Upper lobe of left lung (tissue), 4 donors: ENCODE data around the gene PROS1.
"Not testable (repeated sequence)": the region's sequence is repeated elsewhere in the genome, so short reads cannot be mapped to it uniquely, and the experiment has no call there.

Experiments used
- CTCF ChIP-seq, 6 experiments: fragments of 450-650 bp in 4 of 6; fragments of 200-600 bp in 2 of 6; sonication (generic) in 2 of 6; IDR thresholded peaks; one replicate each; pipeline ENCODE4 v1.5.1; 2016 to 2019; ENCODE audit warnings: antibody characterized with exemption in 6 of 6
- EP300 ChIP-seq, 4 donors: sonication (generic); formaldehyde crosslinking; IDR thresholded peaks; one replicate each; pipeline ENCODE4 v1.5.1; 2017; ENCODE audit warnings: antibody characterized with exemption in 4 of 4, control low read depth in 2 of 4
- POLR2A ChIP-seq, 4 donors: fragments of 450-650 bp; IDR thresholded peaks; one replicate each; pipeline ENCODE4 v1.5.1; 2016 to 2017; ENCODE audit warnings: antibody characterized with exemption in 4 of 4, mild to moderate bottlenecking in 2 of 4
- POLR2AphosphoS5 ChIP-seq, 2 donors: sonication (generic); formaldehyde crosslinking; IDR thresholded peaks; one replicate each; pipeline ENCODE4 v1.5.1; 2017; ENCODE audit warnings: antibody characterized with exemption in 2 of 2

- TF ChIP-seq CTCF, POLR2AphosphoS5, EP300, POLR2A (IDR thresholded peaks at IDR 0.05): not testable (repeated sequence)
Measured at GRCh38 chr3:93873412-93873811, 100.3 kb downstream of the PROS1 start.
